ENCODE measurements around the gene TMEM43. TPM values are rescaled to one million over a fixed set of nuclear protein-coding genes. Genes with fewer than 3 reads are reported as not detected.

The TMEM43 gene
- total and polyA plus RNA-seq, 7 experiments from 2014 or later = 30.1 to 55.8 (median 50.3) TPM

GRCh38 chr3:14129296-14129695 is 4.4 kb downstream of the TMEM43 start:
- Mint-ChIP-seq H3K9me3 (no peaks in the 10 kb centered on the region), H3K4me1 (peaks cover 21 to 35% (median 34%) of the 10 kb centered on the region in 7 donors), H3K27ac (no peak overlapping the region), H3K36me3 (peaks cover 18 to 65% (median 26%) of the 10 kb centered on the region in 5 donors), H3K4me3 (no peak overlapping the region), H3K27me3 (no peaks in the 10 kb centered on the region)
- Histone ChIP-seq H3K27ac (ENCODE audit: low read depth, low read length) (no peak overlapping the region), H3K4me1 (ENCODE audit: control insufficient read depth in 2 of 2, insufficient read depth in 2 of 2, low read length in 2 of 2) (peaks cover 15 to 18% of the 10 kb centered on the region in 2 donors), H3K9me3 (ENCODE audit: control insufficient read depth in 2 of 3, low read length in 3 of 3) (no peaks in the 10 kb centered on the region), H3K4me3 (ENCODE audit: low read length) (no peak overlapping the region), H3K36me3 (ENCODE audit: control insufficient read depth in 2 of 3, insufficient read depth in 3 of 3, low read length in 3 of 3) (peaks cover 20 to 70% (median 24%) of the 10 kb centered on the region in 3 experiments), H3K27me3 (ENCODE audit: control insufficient read depth in 2 of 2, insufficient read depth in 2 of 2, low read length in 2 of 2) (no peaks in the 10 kb centered on the region)
- intact Hi-C loops (cut with micrococcal nuclease) = loop anchor here in 1 of 2 donors (10.0 kb wide), 2 partner anchors 474 to 1054 kb away; partner anchors contain the start of gene IQSEC1
- DNase-seq (no peak), ATAC-seq (no peak)
- ChIA-PET POLR2A (interaction anchor here (1.0 to 7.2 kb wide), 2 partner anchors 15 to 34 kb away, joined by 3 to 96 read pairs; no protein-coding TSS in a partner anchor), CTCF (no interaction called here)

GRCh38 chr3:14130230-14130629 is 5.4 kb downstream of the TMEM43 start:
- H3K9me3 Mint-ChIP-seq = no peaks in the 10 kb centered on the region
- no peak overlapping the region for H3K27ac ChIP-seq (ENCODE audit: low read depth, low read length)
- ATAC-seq = no peak
- H3K27me3 Mint-ChIP-seq = no peaks in the 10 kb centered on the region
- ChIA-PET POLR2A (no interaction called here), CTCF (no interaction called here)
- DNase-seq = no peak
- H3K4me3 ChIP-seq (ENCODE audit: low read length) = no peak overlapping the region
- no peaks in the 10 kb centered on the region for H3K27me3 ChIP-seq (ENCODE audit: control insufficient read depth in 2 of 2, insufficient read depth in 2 of 2, low read length in 2 of 2)
- H3K4me1 ChIP-seq (ENCODE audit: control insufficient read depth in 2 of 2, insufficient read depth in 2 of 2, low read length in 2 of 2) = peaks cover 15 to 18% of the 10 kb centered on the region in 2 donors
- intact Hi-C loops (cut with micrococcal nuclease) = no loop called here
- H3K36me3 Mint-ChIP-seq = peaks cover 19 to 73% (median 26%) of the 10 kb centered on the region in 5 donors
- H3K27ac Mint-ChIP-seq = peak overlapping the region in 2 of 9 donors; percentile 59 to 62
- H3K4me3 Mint-ChIP-seq = no peak overlapping the region
- peaks cover 21 to 35% (median 34%) of the 10 kb centered on the region in 7 donors for H3K4me1 Mint-ChIP-seq
- H3K36me3 ChIP-seq (ENCODE audit: control insufficient read depth in 2 of 3, insufficient read depth in 3 of 3, low read length in 3 of 3) = peaks cover 20 to 75% (median 26%) of the 10 kb centered on the region in 3 experiments
- no peaks in the 10 kb centered on the region for H3K9me3 ChIP-seq (ENCODE audit: control insufficient read depth in 2 of 3, low read length in 3 of 3)

GRCh38 chr3:14130707-14131106 is 5.9 kb downstream of the TMEM43 start:
- Mint-ChIP-seq H3K27ac (peak overlapping the region in 1 of 9 donors; percentile 59), H3K9me3 (no peaks in the 10 kb centered on the region), H3K27me3 (no peaks in the 10 kb centered on the region), H3K36me3 (peaks cover 21 to 78% (median 26%) of the 10 kb centered on the region in 5 donors), H3K4me1 (peaks cover 18 to 33% (median 30%) of the 10 kb centered on the region in 7 donors), H3K4me3 (no peak overlapping the region)
- Histone ChIP-seq H3K4me1 (ENCODE audit: control insufficient read depth in 2 of 2, insufficient read depth in 2 of 2, low read length in 2 of 2) (peaks cover 12 to 18% of the 10 kb centered on the region in 2 donors), H3K36me3 (ENCODE audit: control insufficient read depth in 2 of 3, insufficient read depth in 3 of 3, low read length in 3 of 3) (peaks cover 20 to 78% (median 30%) of the 10 kb centered on the region in 3 experiments), H3K27me3 (ENCODE audit: control insufficient read depth in 2 of 2, insufficient read depth in 2 of 2, low read length in 2 of 2) (no peaks in the 10 kb centered on the region), H3K4me3 (ENCODE audit: low read length) (no peak overlapping the region), H3K9me3 (ENCODE audit: control insufficient read depth in 2 of 3, low read length in 3 of 3) (no peaks in the 10 kb centered on the region), H3K27ac (ENCODE audit: low read depth, low read length) (no peak overlapping the region)
- intact Hi-C loops (cut with micrococcal nuclease) = no loop called here
- CTCF ChIA-PET = no interaction called here
- ATAC-seq (no peak), DNase-seq (no peak)
- POLR2A ChIA-PET = no interaction called here

GRCh38 chr3:14131134-14131533 is 6.3 kb downstream of the TMEM43 start:
- Histone ChIP-seq H3K9me3 (ENCODE audit: control insufficient read depth in 2 of 3, low read length in 3 of 3) (no peaks in the 10 kb centered on the region), H3K27ac (ENCODE audit: low read depth, low read length) (no peak overlapping the region), H3K27me3 (ENCODE audit: control insufficient read depth in 2 of 2, insufficient read depth in 2 of 2, low read length in 2 of 2) (no peaks in the 10 kb centered on the region), H3K4me3 (ENCODE audit: low read length) (no peak overlapping the region), H3K36me3 (ENCODE audit: control insufficient read depth in 2 of 3, insufficient read depth in 3 of 3, low read length in 3 of 3) (peaks cover 20 to 82% (median 35%) of the 10 kb centered on the region in 3 experiments), H3K4me1 (ENCODE audit: control insufficient read depth in 2 of 2, insufficient read depth in 2 of 2, low read length in 2 of 2) (peaks cover 8 to 14% of the 10 kb centered on the region in 2 donors)
- POLR2A ChIA-PET = interaction anchor here (2.1 kb wide), 1 partner anchor 11 kb away, joined by 4 read pairs; no protein-coding TSS in a partner anchor
- H3K9me3 Mint-ChIP-seq = no peaks in the 10 kb centered on the region
- ATAC-seq = no peak
- no peak for DNase-seq
- CTCF ChIA-PET = no interaction called here
- peaks cover 25 to 82% (median 30%) of the 10 kb centered on the region in 5 donors for H3K36me3 Mint-ChIP-seq
- no peak overlapping the region for H3K27ac Mint-ChIP-seq
- H3K4me3 Mint-ChIP-seq = no peak overlapping the region
- H3K4me1 Mint-ChIP-seq = peaks cover 13 to 29% (median 26%) of the 10 kb centered on the region in 7 donors
- intact Hi-C loops (cut with micrococcal nuclease) = no loop called here
- no peaks in the 10 kb centered on the region for H3K27me3 Mint-ChIP-seq

- Histone ChIP-seq H3K4me1 (ENCODE audit: control insufficient read depth in 2 of 2, insufficient read depth in 2 of 2, low read length in 2 of 2) (peaks cover 0 to 4% of the 10 kb centered on the region in 2 donors), H3K27ac (ENCODE audit: low read depth, low read length) (no peak overlapping the region), H3K4me3 (ENCODE audit: low read length) (no peak overlapping the region), H3K27me3 (ENCODE audit: control insufficient read depth in 2 of 2, insufficient read depth in 2 of 2, low read length in 2 of 2) (no peaks in the 10 kb centered on the region), H3K9me3 (ENCODE audit: control insufficient read depth in 2 of 3, low read length in 3 of 3) (no peaks in the 10 kb centered on the region), H3K36me3 (ENCODE audit: control insufficient read depth in 2 of 3, insufficient read depth in 3 of 3, low read length in 3 of 3) (peaks cover 20 to 92% (median 36%) of the 10 kb centered on the region in 3 experiments)
- ChIA-PET CTCF (interaction anchor here (0.7 kb wide), 1 partner anchor 63 kb away, joined by 3 read pairs; no protein-coding TSS in a partner anchor), POLR2A (interaction anchor here (2.1 kb wide), 1 partner anchor 10 kb away, joined by 4 read pairs; no protein-coding TSS in a partner anchor)
- Mint-ChIP-seq H3K4me3 (no peak overlapping the region), H3K9me3 (no peaks in the 10 kb centered on the region), H3K36me3 (peaks cover 26 to 84% (median 31%) of the 10 kb centered on the region in 5 donors), H3K27ac (peak overlapping the region in 3 of 9 donors; percentile 8 to 81 (median 25)), H3K27me3 (no peaks in the 10 kb centered on the region), H3K4me1 (peaks cover 12 to 19% (median 16%) of the 10 kb centered on the region in 7 donors)
- DNase-seq (no peak), ATAC-seq (no peak)
- intact Hi-C loops (cut with micrococcal nuclease) = no loop called here
Observed at GRCh38 chr3:14132120-14132519, 7.3 kb downstream of the TMEM43 start.

- Mint-ChIP-seq H3K27me3 (no peaks in the 10 kb centered on the region), H3K27ac (no peak overlapping the region), H3K4me3 (no peak overlapping the region), H3K36me3 (peaks cover 25 to 81% (median 31%) of the 10 kb centered on the region in 5 donors), H3K4me1 (peaks cover 7 to 13% (median 10%) of the 10 kb centered on the region in 7 donors), H3K9me3 (no peaks in the 10 kb centered on the region)
- DNase-seq = no peak
- H3K4me3 ChIP-seq (ENCODE audit: low read length) = no peak overlapping the region
- CTCF ChIA-PET = interaction anchor here (0.6 kb wide), 1 partner anchor 905 kb away, joined by 5 read pairs; no protein-coding TSS in a partner anchor
- intact Hi-C loops (cut with micrococcal nuclease) = no loop called here
- no peaks in the 10 kb centered on the region for H3K4me1 ChIP-seq (ENCODE audit: control insufficient read depth in 2 of 2, insufficient read depth in 2 of 2, low read length in 2 of 2)
- no peaks in the 10 kb centered on the region for H3K27me3 ChIP-seq (ENCODE audit: control insufficient read depth in 2 of 2, insufficient read depth in 2 of 2, low read length in 2 of 2)
- H3K9me3 ChIP-seq (ENCODE audit: control insufficient read depth in 2 of 3, low read length in 3 of 3) = no peaks in the 10 kb centered on the region
- H3K36me3 ChIP-seq (ENCODE audit: control insufficient read depth in 2 of 3, insufficient read depth in 3 of 3, low read length in 3 of 3) = peaks cover 20 to 97% (median 36%) of the 10 kb centered on the region in 3 experiments
- no peak overlapping the region for H3K27ac ChIP-seq (ENCODE audit: low read depth, low read length)
- POLR2A ChIA-PET = interaction anchor here (1.1 to 2.1 kb wide), 2 partner anchors 10 to 30 kb away, joined by 3 to 4 read pairs; no protein-coding TSS in a partner anchor
- no peak for ATAC-seq
Observed at GRCh38 chr3:14132689-14133088, 7.8 kb downstream of the TMEM43 start.
